Tibial nerve (tissue), 4 donors: Measurements from ENCODE around the gene UTS2. TPM values are rescaled to one million over a fixed set of nuclear protein-coding genes. Genes with fewer than 3 reads are reported as not detected.

ENCODE experiments used
- DNase-seq, 2 donors: peaks; one replicate each; pipeline ENCODE4 v3.0.0-alpha.2; 2019; ENCODE audit warnings: low spot score in 2 of 2
- H3K27ac ChIP-seq, 4 donors: fragments of 200-600 bp; sonication (generic) in 3 of 4; one replicate each; pipeline ENCODE4 v1.5.1; 2017 to 2019; ENCODE audit warnings: mild to moderate bottlenecking in 1 of 4
- H3K27me3 ChIP-seq, 2 donors: fragments of 200-600 bp; sonication (generic) in 1 of 2; one replicate each; pipeline versions ENCODE4 v1.5.1 to v1.6.0; 2017 to 2019
- H3K36me3 ChIP-seq, 3 donors: fragments of 200-600 bp; sonication (generic); one replicate each; pipeline ENCODE4 v1.5.1; 2018 to 2019
- H3K4me1 ChIP-seq, 4 donors: fragments of 200-600 bp; sonication (generic) in 3 of 4; one replicate each; pipeline ENCODE4 v1.5.1; 2017 to 2019
- H3K4me3 ChIP-seq, 4 donors: fragments of 200-600 bp; sonication (generic) in 3 of 4; one replicate each; pipeline ENCODE4 v1.5.1; 2017 to 2019; ENCODE audit warnings: mild to moderate bottlenecking in 1 of 4, moderate library complexity in 1 of 4
- H3K9me3 ChIP-seq, 4 donors: fragments of 200-600 bp; sonication (generic) in 3 of 4; one replicate each; pipeline ENCODE4 v1.5.1; 2017 to 2019
- EP300 ChIP-seq, 2 donors: sonication (generic); formaldehyde crosslinking; IDR thresholded peaks; one replicate each; pipeline ENCODE4 v1.6.1; 2017; ENCODE audit warnings: antibody characterized with exemption in 2 of 2, mild to moderate bottlenecking in 1 of 2
- POLR2A ChIP-seq, 2 donors: fragments of 450-650 bp; IDR thresholded peaks; one replicate each; pipeline ENCODE4 v1.6.1; 2017; ENCODE audit warnings: antibody characterized with exemption in 2 of 2, mild to moderate bottlenecking in 2 of 2, moderate library complexity in 2 of 2
- WGBS, 2 donors: methylation state at CpG; one replicate each; pipeline ENCODE4 v1.1.5; 2018; 5-methylcytosine and 5-hydroxymethylcytosine counted together
- total RNA-seq, 4 donors: library from RNA; depleted of rRNA; stranded (reverse); fragments of >200 nt; gene quantifications; one replicate each; pipeline ENCODE4 v1.1.0, GENCODE V29; 2016
- TF ChIP-seq, protein P1 (sequence below), 5 experiments: fragments of 200-600 bp in 3 of 5; fragments of 450-650 bp in 2 of 5; sonication (generic) in 3 of 5; IDR thresholded peaks; one replicate each; pipeline ENCODE4 v1.5.1; 2016 to 2019; ENCODE audit warnings: antibody characterized with exemption in 5 of 5, mild to moderate bottlenecking in 3 of 5, moderate library complexity in 2 of 5

Gene UTS2
- total RNA-seq, 4 donors from 2014 or later = 0.84 TPM; not detected in 3

GRCh38 chr1:7893529-7894180, 40.8 kb upstream of the UTS2 start:
- H3K36me3 ChIP-seq = no peaks in the 10 kb centered on the region
- no peak overlapping the region for H3K27ac ChIP-seq
- peak in 1 of 2 donors; percentile 27 for DNase-seq
- peaks cover 0 to 8% (median 0%) of the 10 kb centered on the region in 4 donors for H3K4me1 ChIP-seq
- H3K4me3 ChIP-seq = no peak overlapping the region
- H3K27me3 ChIP-seq = peaks cover 0 to 12% of the 10 kb centered on the region in 2 donors
- no peaks in the 10 kb centered on the region for H3K9me3 ChIP-seq
- WGBS, 2 donors = 72 to 75% methylated on average over 13 of the region's 13 CpGs
- peak in 1 of 2 donors; percentile 24 for TF ChIP-seq EP300 (IDR thresholded peaks at IDR 0.05)
- TF ChIP-seq POLR2A (IDR thresholded peaks at IDR 0.05) = no peak

GRCh38 chr1:7891804-7892203, 38.9 kb upstream of the UTS2 start:
- Histone ChIP-seq H3K27me3 (peaks cover 0 to 28% of the 10 kb centered on the region in 2 donors), H3K36me3 (no peaks in the 10 kb centered on the region), H3K27ac (no peak overlapping the region), H3K9me3 (no peaks in the 10 kb centered on the region), H3K4me3 (no peak overlapping the region), H3K4me1 (peaks cover 0 to 8% (median 0%) of the 10 kb centered on the region in 4 donors)
- TF ChIP-seq EP300 (IDR thresholded peaks at IDR 0.05) = no peak
- TF ChIP-seq, protein P1, sequence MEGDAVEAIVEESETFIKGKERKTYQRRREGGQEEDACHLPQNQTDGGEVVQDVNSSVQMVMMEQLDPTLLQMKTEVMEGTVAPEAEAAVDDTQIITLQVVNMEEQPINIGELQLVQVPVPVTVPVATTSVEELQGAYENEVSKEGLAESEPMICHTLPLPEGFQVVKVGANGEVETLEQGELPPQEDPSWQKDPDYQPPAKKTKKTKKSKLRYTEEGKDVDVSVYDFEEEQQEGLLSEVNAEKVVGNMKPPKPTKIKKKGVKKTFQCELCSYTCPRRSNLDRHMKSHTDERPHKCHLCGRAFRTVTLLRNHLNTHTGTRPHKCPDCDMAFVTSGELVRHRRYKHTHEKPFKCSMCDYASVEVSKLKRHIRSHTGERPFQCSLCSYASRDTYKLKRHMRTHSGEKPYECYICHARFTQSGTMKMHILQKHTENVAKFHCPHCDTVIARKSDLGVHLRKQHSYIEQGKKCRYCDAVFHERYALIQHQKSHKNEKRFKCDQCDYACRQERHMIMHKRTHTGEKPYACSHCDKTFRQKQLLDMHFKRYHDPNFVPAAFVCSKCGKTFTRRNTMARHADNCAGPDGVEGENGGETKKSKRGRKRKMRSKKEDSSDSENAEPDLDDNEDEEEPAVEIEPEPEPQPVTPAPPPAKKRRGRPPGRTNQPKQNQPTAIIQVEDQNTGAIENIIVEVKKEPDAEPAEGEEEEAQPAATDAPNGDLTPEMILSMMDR (IDR thresholded peaks at IDR 0.05) = no peak
- TF ChIP-seq POLR2A (IDR thresholded peaks at IDR 0.05) = no peak
- DNase-seq = no peak
- 65 to 72% methylated on average over 9 of the region's 9 CpGs for WGBS, 2 donors

GRCh38 chr1:7890853-7891252, 38.0 kb upstream of the UTS2 start:
- Histone ChIP-seq H3K9me3 (no peaks in the 10 kb centered on the region), H3K4me1 (peaks cover 0 to 10% (median 0%) of the 10 kb centered on the region in 4 donors), H3K4me3 (no peak overlapping the region), H3K27ac (no peak overlapping the region), H3K36me3 (no peaks in the 10 kb centered on the region), H3K27me3 (peaks cover 0 to 36% of the 10 kb centered on the region in 2 donors)
- no peak for DNase-seq
- TF ChIP-seq EP300 (IDR thresholded peaks at IDR 0.05) (no peak), POLR2A (IDR thresholded peaks at IDR 0.05) (no peak)
- TF ChIP-seq, protein P1 (IDR thresholded peaks at IDR 0.05) = no peak
- 94 to 95% methylated on average over 2 of the region's 2 CpGs for WGBS, 2 donors

- H3K27ac ChIP-seq = no peak overlapping the region
- 71 to 77% methylated on average over 9 of the region's 9 CpGs for WGBS, 2 donors
- H3K27me3 ChIP-seq = peaks cover 0 to 41% of the 10 kb centered on the region in 2 donors
- DNase-seq = no peak
- H3K36me3 ChIP-seq = no peaks in the 10 kb centered on the region
- H3K4me1 ChIP-seq = peaks cover 0 to 4% (median 0%) of the 10 kb centered on the region in 4 donors
- no peaks in the 10 kb centered on the region for H3K9me3 ChIP-seq
- no peak overlapping the region for H3K4me3 ChIP-seq
- TF ChIP-seq POLR2A (IDR thresholded peaks at IDR 0.05) (no peak), EP300 (IDR thresholded peaks at IDR 0.05) (peak in 1 of 2 donors; percentile 18)
- TF ChIP-seq, protein P1 (IDR thresholded peaks at IDR 0.05) = no peak
Observed at GRCh38 chr1:7888248-7889081, 35.6 kb upstream of the UTS2 start.

DNA sequence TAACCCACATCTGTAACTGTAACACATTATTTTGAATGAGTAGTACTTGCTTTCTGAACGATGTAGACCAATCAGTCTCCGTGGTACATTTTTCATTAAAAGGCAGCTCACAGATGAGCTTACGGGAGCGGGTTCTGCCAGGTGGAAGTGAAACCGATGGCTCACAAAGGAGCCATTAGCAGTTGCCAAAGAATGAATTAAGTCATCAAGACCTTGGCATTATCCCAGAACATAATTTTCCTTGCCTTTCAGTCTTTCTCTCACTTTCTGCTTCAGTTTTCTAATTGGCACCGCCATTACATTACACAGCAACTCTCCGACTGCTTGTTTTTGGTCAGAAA, 33.5 kb upstream of the UTS2 start:
- 54 to 58% methylated on average over 7 of the region's 7 CpGs for WGBS, 2 donors
- peaks cover 0 to 3% (median 0%) of the 10 kb centered on the region in 4 donors for H3K4me1 ChIP-seq
- no peaks in the 10 kb centered on the region for H3K9me3 ChIP-seq
- no peak for TF ChIP-seq EP300 (IDR thresholded peaks at IDR 0.05)
- TF ChIP-seq, protein P1 (IDR thresholded peaks at IDR 0.05) = no peak
- no peak for TF ChIP-seq POLR2A (IDR thresholded peaks at IDR 0.05)
- no peak overlapping the region for H3K27ac ChIP-seq
- H3K36me3 ChIP-seq = no peaks in the 10 kb centered on the region
- no peak overlapping the region for H3K4me3 ChIP-seq
- no peak for DNase-seq
- peaks cover 0 to 41% of the 10 kb centered on the region in 2 donors for H3K27me3 ChIP-seq
